Measurements from ENCODE around the gene EIF4G2.

DNA sequence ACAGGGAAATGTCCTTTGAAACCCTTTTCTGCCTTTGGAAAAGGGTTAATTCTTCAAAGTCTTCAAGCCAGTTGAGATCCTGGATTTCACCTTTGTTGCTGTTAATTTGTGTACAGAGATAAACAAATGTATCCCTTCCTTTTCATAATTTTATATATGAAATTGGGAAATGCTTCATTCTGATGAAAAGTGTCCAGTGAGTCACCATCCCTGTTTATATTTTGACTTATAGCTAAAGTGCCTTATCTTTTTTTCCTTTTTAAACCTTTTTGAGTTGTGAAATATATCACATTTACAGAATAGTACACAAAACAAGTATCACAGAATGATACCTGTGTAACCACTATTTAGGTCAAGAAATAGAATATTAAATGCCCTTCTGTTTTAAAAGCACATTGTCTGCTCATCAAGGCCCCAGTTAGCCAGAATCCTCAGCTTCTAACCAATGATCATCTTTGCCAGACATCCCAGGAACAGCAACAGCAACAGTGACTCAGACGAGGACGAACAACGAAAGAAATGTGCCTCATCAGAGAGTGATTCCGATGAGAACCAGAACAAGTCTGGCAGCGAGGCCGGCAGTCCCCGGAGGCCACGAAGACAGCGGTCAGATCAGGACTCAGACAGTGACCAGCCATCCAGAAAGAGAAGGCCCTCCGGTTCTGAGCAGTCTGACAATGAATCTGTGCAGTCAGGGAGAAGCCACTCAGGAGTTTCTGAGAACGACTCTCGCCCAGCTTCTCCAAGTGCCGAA lies 30.3 kb downstream of the EIF4G2 start:
- TF ChIP-seq BHLHE40 (IDR thresholded peaks at IDR 0.05; ENCODE audit: borderline replicate concordance) (no peak), ZNF384 (IDR thresholded peaks at IDR 0.05) (no peak), FOXM1 (IDR thresholded peaks at IDR 0.05; ENCODE audit: borderline replicate concordance) (no peak), FOXK2 (IDR thresholded peaks at IDR 0.05) (no peak), NFRKB (IDR thresholded peaks at IDR 0.05) (no peak), HDGF (IDR thresholded peaks at IDR 0.05; ENCODE audit: borderline replicate concordance) (no peak), SP1 (IDR thresholded peaks at IDR 0.05) (no peak), LEF1 (IDR thresholded peaks at IDR 0.05; ENCODE audit: borderline replicate concordance) (no peak), SUZ12 (IDR thresholded peaks at IDR 0.05) (no peak), ELF4 (IDR thresholded peaks at IDR 0.05) (no peak), TARDBP (IDR thresholded peaks at IDR 0.05) (no peak)
- TF ChIP-seq, protein P1, sequence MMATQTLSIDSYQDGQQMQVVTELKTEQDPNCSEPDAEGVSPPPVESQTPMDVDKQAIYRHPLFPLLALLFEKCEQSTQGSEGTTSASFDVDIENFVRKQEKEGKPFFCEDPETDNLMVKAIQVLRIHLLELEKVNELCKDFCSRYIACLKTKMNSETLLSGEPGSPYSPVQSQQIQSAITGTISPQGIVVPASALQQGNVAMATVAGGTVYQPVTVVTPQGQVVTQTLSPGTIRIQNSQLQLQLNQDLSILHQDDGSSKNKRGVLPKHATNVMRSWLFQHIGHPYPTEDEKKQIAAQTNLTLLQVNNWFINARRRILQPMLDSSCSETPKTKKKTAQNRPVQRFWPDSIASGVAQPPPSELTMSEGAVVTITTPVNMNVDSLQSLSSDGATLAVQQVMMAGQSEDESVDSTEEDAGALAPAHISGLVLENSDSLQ (IDR thresholded peaks at IDR 0.05), result no peak

Data from HEK293T (cell line).